A673 (cell line): ENCODE data around the gene KCNMA1. TPM values are rescaled to one million over a fixed set of nuclear protein-coding genes. Genes with fewer than 3 reads are reported as not detected.

Experiments used
- BruUV-seq: library from RNA; stranded (reverse); fragments of 400-500 nt; replicated peaks from 2 replicates; lab custom pipeline; 2021; lab: Mats Ljungman, UMichigan
- CTCF ChIA-PET: fragments of 300-600 bp; sonication (Branson Sonifier 250); formaldehyde crosslinking; loops from one replicate; lab custom pipeline; 2022; ENCODE audit warnings: antibody characterized with exemption; lab: Charles Lee
- POLR2A ChIA-PET: fragments of 300-600 bp; sonication (Branson Sonifier 250); formaldehyde crosslinking; loops from one replicate; lab custom pipeline; 2022; ENCODE audit warnings: antibody characterized with exemption; ENCODE audit not compliant: low non-redundant PET; lab: Charles Lee
- DNase-seq: peaks from one replicate; pipeline ENCODE4 v3.0.0-alpha.2; 2015; ENCODE audit warnings: low spot score
- H3K27ac ChIP-seq: fragments of 200-600 bp; sonication (generic); 2 replicates; pipeline ENCODE4 v1.5.1; 2016; ENCODE audit warnings: mixed run types, low read depth, mild to moderate bottlenecking, mixed read lengths, antibody characterized with exemption, low read length; ENCODE audit not compliant: poor library complexity, severe bottlenecking
- H3K27me3 ChIP-seq: fragments of 200-600 bp; sonication (generic); replicated peaks from 2 replicates; pipeline ENCODE4 v1.6.1; 2017; ENCODE audit warnings: mixed run types, low read depth, mild to moderate bottlenecking, mixed read lengths, antibody characterized with exemption, low read length; ENCODE audit not compliant: insufficient read depth, poor library complexity
- H3K36me3 ChIP-seq: fragments of 200-600 bp; sonication (generic); 2 replicates; pipeline ENCODE4 v1.6.1; 2016; ENCODE audit warnings: mixed run types, mild to moderate bottlenecking, mixed read lengths, antibody characterized with exemption, low read length; ENCODE audit not compliant: insufficient read depth, poor library complexity, severe bottlenecking
- H3K4me1 ChIP-seq: fragments of 200-600 bp; sonication (generic); 2 replicates; pipeline ENCODE4 v1.6.1; 2017; ENCODE audit warnings: mixed run types, mild to moderate bottlenecking, mixed read lengths, antibody characterized with exemption, low read length; ENCODE audit not compliant: insufficient read depth, poor library complexity, severe bottlenecking
- H3K4me3 ChIP-seq: fragments of 200-600 bp; sonication (generic); 2 replicates; pipeline ENCODE4 v1.5.1; 2016; ENCODE audit warnings: low read depth, mixed run types, mild to moderate bottlenecking, mixed read lengths, low read length; ENCODE audit not compliant: poor library complexity, severe bottlenecking
- H3K9me3 ChIP-seq: fragments of 200-600 bp; sonication (generic); 2 replicates; pipeline ENCODE4 v1.6.1; 2016; ENCODE audit warnings: mixed run types, low read depth, mild to moderate bottlenecking, mixed read lengths, antibody characterized with exemption, low read length; ENCODE audit not compliant: poor library complexity, severe bottlenecking
- CTCF ChIP-seq: fragments of 300-800, 200-600 bp; sonication (generic); conservative IDR thresholded peaks from 2 replicates; pipeline ENCODE4 v1.5.1; 2017; ENCODE audit warnings: low read depth, mild to moderate bottlenecking, antibody characterized with exemption, low read length, moderate library complexity, mixed read lengths
- EZH2 ChIP-seq: fragments of 200-600 bp; sonication (generic); IDR thresholded peaks from 2 replicates; pipeline ENCODE4 v1.6.1; 2017; ENCODE audit warnings: borderline replicate concordance, low read depth, mild to moderate bottlenecking, mixed read lengths, antibody characterized with exemption, low read length; ENCODE audit not compliant: poor library complexity, severe bottlenecking
- intact Hi-C: fragments of 100-400 bp; cut with micrococcal nuclease; formaldehyde crosslinking; loops from one replicate; pipeline ENCODE4 v1.10.0; 2022; ENCODE audit not compliant: unreplicated experiment
- total RNA-seq: library from RNA; stranded (reverse); gene quantifications from 2 replicates; pipeline ENCODE4 v1.2.3, GENCODE V29; 2021

Gene KCNMA1
- total RNA-seq, 1 experiment from 2014 or later = 0.84 TPM

- ChIA-PET CTCF (no interaction called here), POLR2A (no interaction called here)
- no TSS peak for BruUV-seq
- H3K27ac ChIP-seq = no peak overlapping the region
- no peak overlapping the region for H3K4me3 ChIP-seq
- intact Hi-C loops = no loop called here
- H3K4me1 ChIP-seq = no peaks in the 10 kb centered on the region
- no peaks in the 10 kb centered on the region for H3K36me3 ChIP-seq
- TF ChIP-seq EZH2 = no peak
- TF ChIP-seq CTCF = no peak
- no peaks in the 10 kb centered on the region for H3K9me3 ChIP-seq
- DNase-seq = no peak
- H3K27me3 ChIP-seq = peaks cover 20% of the 10 kb centered on the region
Measured at GRCh38 chr10:77264527-77264926, 373.1 kb downstream of the KCNMA1 start.

GRCh38 chr10:77264107-77264506 lies 373.5 kb downstream of the KCNMA1 start:
- TF ChIP-seq CTCF (no peak), EZH2 (no peak)
- H3K4me3 ChIP-seq = no peak overlapping the region
- H3K36me3 ChIP-seq = no peaks in the 10 kb centered on the region
- no peaks in the 10 kb centered on the region for H3K9me3 ChIP-seq
- no peak for DNase-seq
- H3K4me1 ChIP-seq = no peaks in the 10 kb centered on the region
- BruUV-seq = no TSS peak
- intact Hi-C loops = no loop called here
- ChIA-PET CTCF (no interaction called here), POLR2A (no interaction called here)
- no peak overlapping the region for H3K27ac ChIP-seq
- H3K27me3 ChIP-seq = peaks cover 20% of the 10 kb centered on the region

- Histone ChIP-seq H3K4me3 (no peak overlapping the region), H3K27ac (no peak overlapping the region), H3K4me1 (no peaks in the 10 kb centered on the region), H3K9me3 (no peaks in the 10 kb centered on the region), H3K27me3 (peaks cover 20% of the 10 kb centered on the region), H3K36me3 (no peaks in the 10 kb centered on the region)
- ChIA-PET POLR2A (no interaction called here), CTCF (no interaction called here)
- no TSS peak for BruUV-seq
- intact Hi-C loops = no loop called here
- TF ChIP-seq CTCF (no peak), EZH2 (no peak)
- no peak for DNase-seq
Measured at GRCh38 chr10:77263700-77264099, 373.9 kb downstream of the KCNMA1 start.
